OCI-LY7 (cell line): ENCODE results near the gene DNAJB1. TPM values are rescaled to one million over a fixed set of nuclear protein-coding genes. Genes with fewer than 3 reads are reported as not detected.
A peak's percentile ranks its signal among the peaks of the same experiment; 100 is the strongest.

Experiments used
- BruUV-seq: library from RNA; stranded (reverse); fragments of 400-500 nt; replicated peaks from 2 replicates; lab custom pipeline; 2021; lab: Mats Ljungman, UMichigan
- CTCF ChIA-PET: fragments of 300-600 bp; sonication (Branson Sonifier 250); formaldehyde crosslinking; loops from one replicate; lab custom pipeline; 2022; ENCODE audit warnings: antibody characterized with exemption; ENCODE audit not compliant: unreplicated experiment; lab: Charles Lee
- POLR2A ChIA-PET: fragments of 300-600 bp; sonication (Branson Sonifier 250); formaldehyde crosslinking; loops from one replicate; lab custom pipeline; 2022; ENCODE audit warnings: antibody characterized with exemption; lab: Charles Lee
- DNase-seq: peaks from one replicate; pipeline ENCODE4 v3.0.0-alpha.2; 2015; ENCODE audit warnings: low spot score
- H2AFZ ChIP-seq: fragments of 200-600 bp; sonication (generic), shearing (Covaris generic); 2 replicates; pipeline ENCODE4 v1.6.1; 2014; ENCODE audit warnings: mild to moderate bottlenecking, antibody characterized with exemption, low read length, moderate library complexity
- H3K27ac ChIP-seq: fragments of 200-600 bp; sonication (generic); 2 replicates; pipeline ENCODE4 v1.5.1; 2014; ENCODE audit warnings: mixed run types, low read depth, mild to moderate bottlenecking, moderate library complexity, low read length, inconsistent platforms; ENCODE audit not compliant: poor library complexity, severe bottlenecking
- H3K36me3 ChIP-seq: fragments of 200-600 bp; sonication (generic); 2 replicates; pipeline ENCODE4 v1.6.1; 2014; ENCODE audit warnings: mild to moderate bottlenecking, antibody characterized with exemption, low read length, moderate library complexity, mixed read lengths; ENCODE audit not compliant: insufficient read depth
- H3K4me1 ChIP-seq: fragments of 200-600 bp; sonication (generic); 2 replicates; pipeline ENCODE4 v1.5.1; 2014; ENCODE audit warnings: mild to moderate bottlenecking, low read length; ENCODE audit not compliant: insufficient read depth, poor library complexity, severe bottlenecking
- H3K4me2 ChIP-seq: fragments of 200-600 bp; sonication (generic); 2 replicates; pipeline ENCODE4 v1.6.1; 2014; ENCODE audit warnings: mild to moderate bottlenecking, low read length
- H3K4me3 ChIP-seq: fragments of 200-600 bp; sonication (generic); 2 replicates; pipeline ENCODE4 v1.5.1; 2014; ENCODE audit warnings: mild to moderate bottlenecking, low read depth, low read length; ENCODE audit not compliant: poor library complexity, severe bottlenecking
- H3K79me2 ChIP-seq: fragments of 200-600 bp; sonication (generic); 2 replicates; pipeline ENCODE4 v1.6.1; 2016; ENCODE audit warnings: low read depth, mild to moderate bottlenecking, low read length, moderate library complexity, mixed read lengths; ENCODE audit not compliant: insufficient read depth
- H3K9me2 ChIP-seq: fragments of 200-600 bp; sonication (generic); 2 replicates; pipeline ENCODE4 v1.6.1; 2016; ENCODE audit warnings: mild to moderate bottlenecking, low read length, mixed read lengths; ENCODE audit not compliant: insufficient read depth
- H3K9me3 ChIP-seq: fragments of 200-600 bp; sonication (generic); 2 replicates; pipeline ENCODE4 v1.6.1; 2014; ENCODE audit warnings: mild to moderate bottlenecking, mixed run types, low read length, mixed read lengths
- H4K20me1 ChIP-seq: fragments of 200-600 bp; sonication (generic); 2 replicates; pipeline ENCODE4 v1.6.1; 2014; ENCODE audit warnings: mild to moderate bottlenecking, antibody characterized with exemption, low read length, moderate library complexity, mixed read lengths; ENCODE audit not compliant: insufficient read depth
- CTCF ChIP-seq: fragments of 200-600 bp; sonication (generic); conservative IDR thresholded peaks from 2 replicates; pipeline ENCODE4 v1.5.1; 2014; ENCODE audit warnings: mild to moderate bottlenecking, antibody characterized with exemption, low read length, moderate library complexity, mixed read lengths
- EZH2phosphoT487 ChIP-seq: fragments of 200-600 bp; sonication (generic); IDR thresholded peaks from 2 replicates; pipeline ENCODE4 v1.6.1; 2018; ENCODE audit warnings: low read depth, borderline replicate concordance, mild to moderate bottlenecking, mixed run types, antibody characterized with exemption, low read length, moderate library complexity, mixed read lengths
- intact Hi-C: fragments of 100-400 bp; cut with micrococcal nuclease; formaldehyde crosslinking; loops from one replicate; pipeline ENCODE4 v1.10.0; 2022; ENCODE audit not compliant: unreplicated experiment
- total RNA-seq, 2 experiments: library from RNA; depleted of rRNA in 1 of 2; stranded (reverse); fragments of >200 nt in 1 of 2; shearing (Covaris generic) in 1 of 2; gene quantifications; 2 replicates each; pipeline ENCODE4 v1.2.3, GENCODE V29; 2014 to 2022

DNAJB1 gene
- total RNA-seq, 2 experiments from 2014 or later: 63.7 to 76.7 TPM

GRCh38 chr19:14516746-14517438 lies 1.3 kb downstream of the DNAJB1 start:
- TF ChIP-seq EZH2phosphoT487: no peak
- no peak for TF ChIP-seq CTCF
- intact Hi-C loops: loop anchor here (5.0 kb wide), 1 partner anchor 40 kb away; no protein-coding TSS in a partner anchor
- Histone ChIP-seq H3K36me3 (peaks cover 50% of the 10 kb centered on the region), H3K27ac (peak overlapping the region; percentile 69), H3K9me3 (no peaks in the 10 kb centered on the region), H3K4me1 (peaks cover 45% of the 10 kb centered on the region), H3K4me3 (peak overlapping the region; percentile 93), H2AFZ (no peak overlapping the region), H3K4me2 (peak overlapping the region; percentile 99), H3K79me2 (peaks cover 35% of the 10 kb centered on the region), H4K20me1 (peaks cover 17% of the 10 kb centered on the region), H3K9me2 (no peaks in the 10 kb centered on the region)
- POLR2A ChIA-PET: interaction anchor here (1.6 kb wide), 1 partner anchor 13 kb away, joined by 5 read pairs; no protein-coding TSS in a partner anchor
- CTCF ChIA-PET: no interaction called here
- DNase-seq: peak; percentile 26
- BruUV-seq: no TSS peak

- no peak for DNase-seq
- Histone ChIP-seq H3K27ac (no peak overlapping the region), H3K4me3 (peak overlapping the region; percentile 93), H3K9me3 (no peaks in the 10 kb centered on the region), H3K36me3 (peaks cover 50% of the 10 kb centered on the region), H2AFZ (no peak overlapping the region), H3K79me2 (peaks cover 35% of the 10 kb centered on the region), H3K4me1 (peaks cover 43% of the 10 kb centered on the region), H3K4me2 (peak overlapping the region; percentile 99), H4K20me1 (peaks cover 17% of the 10 kb centered on the region), H3K9me2 (no peaks in the 10 kb centered on the region)
- BruUV-seq: no TSS peak
- TF ChIP-seq CTCF: peak; percentile 49
- TF ChIP-seq EZH2phosphoT487: no peak
- ChIA-PET POLR2A (no interaction called here), CTCF (no interaction called here)
- intact Hi-C loops: loop anchor here (5.0 kb wide), 1 partner anchor 41 kb away; no protein-coding TSS in a partner anchor
These were observed 2.1 kb downstream of the DNAJB1 start for GRCh38 chr19:14516048-14516534.

- no TSS peak for BruUV-seq
- TF ChIP-seq CTCF (no peak), EZH2phosphoT487 (no peak)
- no peak overlapping the region for H2AFZ ChIP-seq
- ChIA-PET CTCF (no interaction called here), POLR2A (no interaction called here)
- H3K9me3 ChIP-seq: no peaks in the 10 kb centered on the region
- intact Hi-C loops: loop anchor here (5.0 kb wide), 1 partner anchor 42 kb away; no protein-coding TSS in a partner anchor
- peak overlapping the region; percentile 99 for H3K4me2 ChIP-seq
- H3K27ac ChIP-seq: no peak overlapping the region
- H3K36me3 ChIP-seq: peaks cover 50% of the 10 kb centered on the region
- peaks cover 35% of the 10 kb centered on the region for H3K79me2 ChIP-seq
- peaks cover 17% of the 10 kb centered on the region for H4K20me1 ChIP-seq
- no peaks in the 10 kb centered on the region for H3K9me2 ChIP-seq
- peak overlapping the region; percentile 93 for H3K4me3 ChIP-seq
- peaks cover 43% of the 10 kb centered on the region for H3K4me1 ChIP-seq
- DNase-seq: no peak
These were observed 2.6 kb downstream of the DNAJB1 start for GRCh38 chr19:14515501-14516047.
